GM21723 (cell line): ENCODE data around the gene CELF4.

Experiments used
- ATAC-seq: cut with Tn5 transposase; IDR thresholded peaks from one replicate; pipeline ENCODE4 v1.9.1; 2021; ENCODE audit warnings: mild to moderate bottlenecking, moderate library complexity; ENCODE audit not compliant: unreplicated experiment

Gene CELF4

GRCh38 chr18:37497853-37498518 is 67.6 kb downstream of the CELF4 start:
- ATAC-seq = no peak

GRCh38 chr18:37496568-37496967 is 69.0 kb downstream of the CELF4 start:
- no peak for ATAC-seq

GRCh38 chr18:37495354-37495753 is 70.2 kb downstream of the CELF4 start:
- no peak for ATAC-seq

- no peak for ATAC-seq
Observed at GRCh38 chr18:37494406-37494805, 71.2 kb downstream of the CELF4 start.

- ATAC-seq = no peak
Observed at GRCh38 chr18:37493352-37493935, 72.2 kb downstream of the CELF4 start.

- no peak for ATAC-seq
Observed at GRCh38 chr18:37492952-37493351, 72.6 kb downstream of the CELF4 start.

- no peak for ATAC-seq
Observed at GRCh38 chr18:37491526-37491925, 74.1 kb downstream of the CELF4 start.

GRCh38 chr18:37489998-37490397 is 75.6 kb downstream of the CELF4 start:
- ATAC-seq = no peak

GRCh38 chr18:37489011-37489410 is 76.6 kb downstream of the CELF4 start:
- no peak for ATAC-seq

GRCh38 chr18:37487400-37487867 is 78.2 kb downstream of the CELF4 start:
- ATAC-seq = no peak

- ATAC-seq = no peak
Observed at GRCh38 chr18:37486848-37487247, 78.8 kb downstream of the CELF4 start.

GRCh38 chr18:37484983-37485834 is 80.4 kb downstream of the CELF4 start:
- ATAC-seq = no peak

GRCh38 chr18:37483984-37484819 is 81.4 kb downstream of the CELF4 start:
- ATAC-seq = no peak

GRCh38 chr18:37483221-37483971 is 82.2 kb downstream of the CELF4 start:
- no peak for ATAC-seq

GRCh38 chr18:37482433-37482832 is 83.2 kb downstream of the CELF4 start:
- ATAC-seq = no peak

GRCh38 chr18:37482002-37482401 is 83.6 kb downstream of the CELF4 start:
- ATAC-seq = no peak

GRCh38 chr18:37481491-37481890 is 84.1 kb downstream of the CELF4 start:
- ATAC-seq = no peak

- no peak for ATAC-seq
Observed at GRCh38 chr18:37481072-37481471, 84.5 kb downstream of the CELF4 start.

- ATAC-seq = no peak
Observed at GRCh38 chr18:37476611-37477295, 88.8 kb downstream of the CELF4 start.

- no peak for ATAC-seq
Observed at GRCh38 chr18:37476182-37476581, 89.4 kb downstream of the CELF4 start.
